DOHH2 (cell line): Measurements from ENCODE around the gene GNAT1.

Experiments used
- H3F3A ChIP-seq: fragments of 200-600 bp; sonication (generic), shearing (Covaris generic); 2 replicates; pipeline ENCODE4 v1.6.0; 2016; ENCODE audit warnings: antibody characterized with exemption, mild to moderate bottlenecking; ENCODE audit not compliant: control insufficient read depth, insufficient read depth
- H3K27ac ChIP-seq: fragments of 200-600 bp; sonication (generic); 2 replicates; pipeline ENCODE4 v1.5.1; 2014; ENCODE audit warnings: low read depth, mild to moderate bottlenecking, low read length, moderate library complexity
- H3K27me3 ChIP-seq: fragments of 200-600 bp; sonication (generic); 2 replicates; pipeline ENCODE4 v1.6.1; 2014; ENCODE audit warnings: mild to moderate bottlenecking, low read length, mixed read lengths; ENCODE audit not compliant: control insufficient read depth
- H3K36me3 ChIP-seq: fragments of 200-600 bp; sonication (generic); 2 replicates; pipeline ENCODE4 v1.6.1; 2014; ENCODE audit warnings: mild to moderate bottlenecking, low read length, moderate library complexity, mixed read lengths; ENCODE audit not compliant: control insufficient read depth
- H3K4me1 ChIP-seq: fragments of 200-600 bp; sonication (generic); 2 replicates; pipeline ENCODE4 v1.6.1; 2014; ENCODE audit warnings: mild to moderate bottlenecking, low read length, mixed read lengths; ENCODE audit not compliant: control insufficient read depth
- H3K4me2 ChIP-seq: fragments of 200-600 bp; sonication (generic); 2 replicates; pipeline ENCODE4 v1.6.0; 2014; ENCODE audit warnings: mild to moderate bottlenecking, low read length, moderate library complexity
- H3K4me3 ChIP-seq: fragments of 200-600 bp; sonication (generic); 2 replicates; pipeline ENCODE4 v1.5.1; 2014; ENCODE audit warnings: mild to moderate bottlenecking, low read length, mixed read lengths
- H3K79me2 ChIP-seq: fragments of 200-600 bp; sonication (generic); 2 replicates; pipeline ENCODE4 v1.6.1; 2014; ENCODE audit warnings: mild to moderate bottlenecking, low read length, mixed read lengths; ENCODE audit not compliant: control insufficient read depth
- H3K9me2 ChIP-seq: fragments of 200-600 bp; sonication (generic); replicated peaks from 2 replicates; pipeline ENCODE4 v1.6.1; 2014; ENCODE audit warnings: mild to moderate bottlenecking, low read length, mixed read lengths; ENCODE audit not compliant: control insufficient read depth
- H3K9me3 ChIP-seq: fragments of 200-600 bp; sonication (generic); 2 replicates; pipeline ENCODE4 v1.6.1; 2014; ENCODE audit warnings: antibody characterized with exemption, low read length, mixed read lengths; ENCODE audit not compliant: control insufficient read depth, insufficient read depth
- H4K20me1 ChIP-seq: fragments of 200-600 bp; sonication (generic); 2 replicates; pipeline ENCODE4 v1.6.0; 2014; ENCODE audit warnings: low read depth, mild to moderate bottlenecking, antibody characterized with exemption, low read length, moderate library complexity; ENCODE audit not compliant: control insufficient read depth, insufficient read depth
- EZH2phosphoT487 ChIP-seq: fragments of 200-600 bp; sonication (generic); IDR thresholded peaks from 2 replicates; pipeline ENCODE4 v1.6.1; 2017; ENCODE audit warnings: borderline replicate concordance, mild to moderate bottlenecking, antibody characterized with exemption, low read length, moderate library complexity, mixed read lengths
- TF ChIP-seq, protein P1 (sequence below): fragments of 200-600 bp; sonication (generic); IDR thresholded peaks from one replicate; pipeline ENCODE4 v1.5.1; 2014; ENCODE audit warnings: antibody characterized with exemption, mild to moderate bottlenecking, low read depth, low read length; ENCODE audit not compliant: poor library complexity, severe bottlenecking

Gene GNAT1

GRCh38 chr3:50182533-50183099 lies 8.8 kb upstream of the GNAT1 start:
- no peaks in the 10 kb centered on the region for H3K9me3 ChIP-seq
- H3K27ac ChIP-seq: no peak overlapping the region
- no peaks in the 10 kb centered on the region for H4K20me1 ChIP-seq
- no peak overlapping the region for H3K4me2 ChIP-seq
- H3K4me1 ChIP-seq: no peaks in the 10 kb centered on the region
- no peaks in the 10 kb centered on the region for H3K9me2 ChIP-seq
- no peaks in the 10 kb centered on the region for H3K79me2 ChIP-seq
- TF ChIP-seq, protein P1, sequence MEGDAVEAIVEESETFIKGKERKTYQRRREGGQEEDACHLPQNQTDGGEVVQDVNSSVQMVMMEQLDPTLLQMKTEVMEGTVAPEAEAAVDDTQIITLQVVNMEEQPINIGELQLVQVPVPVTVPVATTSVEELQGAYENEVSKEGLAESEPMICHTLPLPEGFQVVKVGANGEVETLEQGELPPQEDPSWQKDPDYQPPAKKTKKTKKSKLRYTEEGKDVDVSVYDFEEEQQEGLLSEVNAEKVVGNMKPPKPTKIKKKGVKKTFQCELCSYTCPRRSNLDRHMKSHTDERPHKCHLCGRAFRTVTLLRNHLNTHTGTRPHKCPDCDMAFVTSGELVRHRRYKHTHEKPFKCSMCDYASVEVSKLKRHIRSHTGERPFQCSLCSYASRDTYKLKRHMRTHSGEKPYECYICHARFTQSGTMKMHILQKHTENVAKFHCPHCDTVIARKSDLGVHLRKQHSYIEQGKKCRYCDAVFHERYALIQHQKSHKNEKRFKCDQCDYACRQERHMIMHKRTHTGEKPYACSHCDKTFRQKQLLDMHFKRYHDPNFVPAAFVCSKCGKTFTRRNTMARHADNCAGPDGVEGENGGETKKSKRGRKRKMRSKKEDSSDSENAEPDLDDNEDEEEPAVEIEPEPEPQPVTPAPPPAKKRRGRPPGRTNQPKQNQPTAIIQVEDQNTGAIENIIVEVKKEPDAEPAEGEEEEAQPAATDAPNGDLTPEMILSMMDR: no peak
- no peak for TF ChIP-seq EZH2phosphoT487
- H3K36me3 ChIP-seq: no peaks in the 10 kb centered on the region
- H3F3A ChIP-seq: no peaks in the 10 kb centered on the region
- H3K4me3 ChIP-seq: no peak overlapping the region
- H3K27me3 ChIP-seq: no peaks in the 10 kb centered on the region

GRCh38 chr3:50183755-50184154 lies 7.7 kb upstream of the GNAT1 start:
- Histone ChIP-seq H3K4me1 (no peaks in the 10 kb centered on the region), H3K4me2 (no peak overlapping the region), H3K79me2 (no peaks in the 10 kb centered on the region), H3K4me3 (no peak overlapping the region), H3K27ac (no peak overlapping the region), H3K27me3 (no peaks in the 10 kb centered on the region), H3K9me3 (no peaks in the 10 kb centered on the region), H3F3A (no peaks in the 10 kb centered on the region), H4K20me1 (no peaks in the 10 kb centered on the region), H3K9me2 (no peaks in the 10 kb centered on the region), H3K36me3 (no peaks in the 10 kb centered on the region)
- TF ChIP-seq, protein P1: no peak
- no peak for TF ChIP-seq EZH2phosphoT487

GRCh38 chr3:50184242-50184978 lies 7.0 kb upstream of the GNAT1 start:
- Histone ChIP-seq H3K9me3 (no peaks in the 10 kb centered on the region), H3K36me3 (no peaks in the 10 kb centered on the region), H3K9me2 (no peaks in the 10 kb centered on the region), H3F3A (no peaks in the 10 kb centered on the region), H3K27me3 (no peaks in the 10 kb centered on the region), H3K27ac (no peak overlapping the region), H3K4me1 (no peaks in the 10 kb centered on the region), H3K79me2 (no peaks in the 10 kb centered on the region), H3K4me2 (no peak overlapping the region), H3K4me3 (no peak overlapping the region), H4K20me1 (no peaks in the 10 kb centered on the region)
- TF ChIP-seq, protein P1: no peak
- no peak for TF ChIP-seq EZH2phosphoT487
